Stomach (tissue), 9 donors: Measurements from ENCODE around the gene RNF11. TPM values are rescaled to one million over a fixed set of nuclear protein-coding genes. Genes with fewer than 3 reads are reported as not detected.

ENCODE experiments used
- DNase-seq, 2 donors: peaks; one replicate each; pipeline versions ENCODE4 v3.0.0 to v3.0.0-alpha.2; 2013 to 2019
- H3K27ac ChIP-seq, 5 donors: fragments of 200-600 bp in 4 of 5; sonication (generic) in 4 of 5; one replicate each; pipeline ENCODE4 v1.5.1; 2013 to 2019; ENCODE audit warnings: mild to moderate bottlenecking in 1 of 5, moderate library complexity in 1 of 5
- H3K27me3 ChIP-seq, 3 donors: fragments of 200-600 bp; sonication (generic); one replicate each; pipeline ENCODE4 v1.5.1; 2017 to 2019; ENCODE audit warnings: mixed run types in 1 of 3
- H3K36me3 ChIP-seq, 4 donors: fragments of 200-600 bp; sonication (generic); 1 replicate in 3 of 4; 2 replicates in 1 of 4; pipeline ENCODE4 v1.5.1; 2016 to 2019
- H3K4me1 ChIP-seq, 4 donors: fragments of 200-600 bp; sonication (generic); one replicate each; pipeline ENCODE4 v1.5.1; 2016 to 2019
- H3K4me3 ChIP-seq, 4 donors: fragments of 200-600 bp; sonication (generic) in 3 of 4; one replicate each; pipeline ENCODE4 v1.5.1; 2016 to 2019; ENCODE audit warnings: mild to moderate bottlenecking in 1 of 4
- H3K9me3 ChIP-seq, 4 donors: fragments of 200-600 bp; sonication (generic); one replicate each; pipeline ENCODE4 v1.5.1; 2016 to 2019
- CTCF ChIP-seq, 7 experiments: fragments of 450-650 bp in 4 of 7; fragments of 200-600 bp in 3 of 7; sonication (generic) in 3 of 7; IDR thresholded peaks; one replicate each; pipeline ENCODE4 v1.5.1; 2016 to 2019; ENCODE audit warnings: antibody characterized with exemption in 7 of 7, control low read depth in 2 of 7, mild to moderate bottlenecking in 1 of 7
- EP300 ChIP-seq: sonication (generic); formaldehyde crosslinking; IDR thresholded peaks from one replicate; pipeline ENCODE4 v1.6.1; 2017; ENCODE audit warnings: antibody characterized with exemption
- POLR2A ChIP-seq, 4 donors: fragments of 450-650 bp; IDR thresholded peaks; one replicate each; pipeline ENCODE4 v1.6.1; 2016; ENCODE audit warnings: antibody characterized with exemption in 4 of 4, control low read depth in 2 of 4, mild to moderate bottlenecking in 1 of 4, moderate library complexity in 1 of 4
- POLR2AphosphoS5 ChIP-seq, 3 donors: sonication (generic); formaldehyde crosslinking; IDR thresholded peaks; one replicate each; pipeline ENCODE4 v1.6.1; 2016; ENCODE audit warnings: antibody characterized with exemption in 3 of 3
- WGBS, 5 donors: extraction: QIAGEN DNeasy Blood & Tissue Kit in 3 of 5; methylation state at CpG; one replicate each; pipeline versions ENCODE4 v1.1.5 to v1.1.7; 2013 to 2018; 5-methylcytosine and 5-hydroxymethylcytosine counted together
- intact Hi-C: fragments of 100-400 bp; cut with DNase I; formaldehyde crosslinking; loops from one replicate; pipeline ENCODE4 v1.15.1; 2023; ENCODE audit warnings: low total_unique reads
- polyA plus RNA-seq, 3 donors: library from polyadenylated mRNA; stranded (reverse); fragments of 200-250 nt; gene quantifications; one replicate each; pipeline ENCODE4 v1.2.3, GENCODE V29; 2013
- total RNA-seq, 5 donors: library from RNA; depleted of rRNA; stranded (reverse); fragments of >200 nt; gene quantifications; one replicate each; pipeline versions ENCODE4 v1.1.0 to v1.2.3, GENCODE V29; 2014 to 2016
- donor health status: healthy with polysubstance abuse.
- donor health status: Bipolar disorder and iron deficiency.
- donor health status: healthy.

The RNF11 gene
- total and polyA plus RNA-seq, 8 donors, result 34.6 to 120 (median 74.4) TPM

GRCh38 chr1:51309291-51309690 lies 73.2 kb downstream of the RNF11 start:
- intact Hi-C loops, result no loop called here
- no peak for DNase-seq
- Histone ChIP-seq H3K27me3 (no peaks in the 10 kb centered on the region), H3K9me3 (no peaks in the 10 kb centered on the region), H3K27ac (no peak overlapping the region), H3K36me3 (peaks cover 0 to 24% (median 19%) of the 10 kb centered on the region in 4 donors), H3K4me1 (peaks cover 20 to 32% (median 26%) of the 10 kb centered on the region in 4 donors), H3K4me3 (no peak overlapping the region)
- 69 to 81% (median 76%) methylated on average over 4 to 8 of the region's 8 CpGs for WGBS, 5 donors
- no peak for TF ChIP-seq POLR2AphosphoS5 (IDR thresholded peaks at IDR 0.05)
- no peak for TF ChIP-seq CTCF (IDR thresholded peaks at IDR 0.05)
- TF ChIP-seq EP300, result no peak
- TF ChIP-seq POLR2A (IDR thresholded peaks at IDR 0.05), result no peak

- H3K36me3 ChIP-seq, result peaks cover 0 to 24% (median 19%) of the 10 kb centered on the region in 4 donors
- 68 to 81% (median 76%) methylated on average over 15 of the region's 15 CpGs for WGBS, 5 donors
- intact Hi-C loops, result no loop called here
- H3K4me1 ChIP-seq, result peaks cover 13 to 27% (median 22%) of the 10 kb centered on the region in 4 donors
- no peak overlapping the region for H3K27ac ChIP-seq
- H3K9me3 ChIP-seq, result no peaks in the 10 kb centered on the region
- no peaks in the 10 kb centered on the region for H3K27me3 ChIP-seq
- no peak for DNase-seq
- TF ChIP-seq EP300 (no peak), POLR2AphosphoS5 (IDR thresholded peaks at IDR 0.05) (no peak), POLR2A (IDR thresholded peaks at IDR 0.05) (no peak), CTCF (IDR thresholded peaks at IDR 0.05) (no peak)
- no peak overlapping the region for H3K4me3 ChIP-seq
Observed at GRCh38 chr1:51310871-51311613, 75.0 kb downstream of the RNF11 start.

DNA sequence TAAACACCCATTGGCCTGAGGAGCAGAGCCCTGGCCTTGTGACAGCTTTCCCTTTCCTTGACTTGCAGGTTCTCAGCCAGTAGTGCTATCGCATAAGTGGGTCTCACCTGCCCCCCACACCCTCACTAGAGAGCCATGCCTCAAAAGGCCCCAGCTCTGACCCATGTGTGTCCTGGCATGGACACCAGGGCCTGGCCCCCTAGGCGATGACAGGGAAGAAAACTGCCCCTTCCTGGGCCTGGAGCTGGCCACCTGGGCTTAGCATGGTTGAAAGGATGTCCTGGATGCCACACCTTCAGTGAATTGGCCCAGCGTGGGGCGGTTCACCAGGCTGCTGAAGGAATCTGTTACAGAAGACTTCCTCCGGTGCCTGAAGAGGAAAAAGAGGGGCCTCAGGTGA lies 75.8 kb downstream of the RNF11 start:
- H3K36me3 ChIP-seq, result peaks cover 0 to 24% (median 19%) of the 10 kb centered on the region in 4 donors
- no peak overlapping the region for H3K4me3 ChIP-seq
- H3K27ac ChIP-seq, result no peak overlapping the region
- H3K9me3 ChIP-seq, result no peaks in the 10 kb centered on the region
- WGBS, 5 donors, result 90 to 98% (median 94%) methylated on average over 5 of the region's 5 CpGs
- no peaks in the 10 kb centered on the region for H3K27me3 ChIP-seq
- H3K4me1 ChIP-seq, result peaks cover 15 to 30% (median 23%) of the 10 kb centered on the region in 4 donors
- TF ChIP-seq POLR2AphosphoS5 (IDR thresholded peaks at IDR 0.05) (no peak), EP300 (no peak), POLR2A (IDR thresholded peaks at IDR 0.05) (no peak), CTCF (IDR thresholded peaks at IDR 0.05) (no peak)
- no peak for DNase-seq
- intact Hi-C loops, result no loop called here

DNA sequence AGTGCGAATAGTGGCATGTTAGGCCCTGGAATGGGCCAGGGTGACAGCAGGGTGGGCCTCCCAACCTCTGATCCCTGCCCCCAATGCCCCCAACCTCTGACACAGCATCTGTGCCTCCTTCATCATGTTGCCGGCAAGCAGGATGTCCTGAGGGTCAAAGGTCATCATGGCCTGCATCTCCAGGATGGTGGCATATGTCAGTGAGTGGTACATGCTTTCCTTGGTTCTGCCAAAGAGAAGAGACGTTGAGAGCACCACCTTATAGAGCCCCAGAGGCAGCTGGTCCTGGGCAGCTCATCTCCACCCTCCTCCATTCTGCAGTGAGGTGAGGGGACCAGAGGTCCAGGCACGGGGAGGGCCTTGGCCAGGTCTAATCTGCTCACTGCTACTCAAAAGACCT lies 76.6 kb downstream of the RNF11 start:
- WGBS, 5 donors, result 79 to 100% (median 88%) methylated on average over 3 to 4 of the region's 4 CpGs
- no peaks in the 10 kb centered on the region for H3K27me3 ChIP-seq
- H3K9me3 ChIP-seq, result no peaks in the 10 kb centered on the region
- H3K27ac ChIP-seq, result no peak overlapping the region
- TF ChIP-seq POLR2A (IDR thresholded peaks at IDR 0.05) (no peak), CTCF (IDR thresholded peaks at IDR 0.05) (no peak), EP300 (no peak), POLR2AphosphoS5 (IDR thresholded peaks at IDR 0.05) (no peak)
- H3K4me1 ChIP-seq, result peaks cover 15 to 30% (median 23%) of the 10 kb centered on the region in 4 donors
- H3K4me3 ChIP-seq, result no peak overlapping the region
- DNase-seq, result no peak
- H3K36me3 ChIP-seq, result peaks cover 0 to 24% (median 19%) of the 10 kb centered on the region in 4 donors
- intact Hi-C loops, result no loop called here
